RWPE2 (cell line): ENCODE measurements around the gene SLC2A8.
A peak's percentile ranks its signal among the peaks of the same experiment; 100 is the strongest.

Source experiments
- ATAC-seq: fragments of 200-7000 bp; cut with Tn5 transposase; 3 replicates; pipeline ENCODE4 v1.9.1; 2021; ENCODE audit warnings: low read depth
- DNase-seq: peaks from one replicate; pipeline ENCODE4 v3.0.0-alpha.2; 2020; ENCODE audit warnings: low spot score
- H3K27ac ChIP-seq: fragments of 450-650 bp; 2 replicates; pipeline ENCODE4 v1.5.1; 2017; ENCODE audit warnings: mild to moderate bottlenecking; ENCODE audit not compliant: poor library complexity, severe bottlenecking
- H3K27me3 ChIP-seq: fragments of 250-450 bp; sonication (Bioruptor Pico); 2 replicates; pipeline ENCODE4 v1.5.1; 2021; ENCODE audit warnings: mild to moderate bottlenecking, moderate library complexity; ENCODE audit not compliant: insufficient read depth, poor library complexity, severe bottlenecking
- H3K36me3 ChIP-seq: fragments of 250-450 bp; sonication (Bioruptor Pico); 2 replicates; pipeline ENCODE4 v1.5.1; 2020; ENCODE audit warnings: low read depth, mild to moderate bottlenecking, moderate library complexity
- H3K4me1 ChIP-seq: fragments of 250-450 bp; sonication (Bioruptor Pico); 2 replicates; pipeline ENCODE4 v1.5.1; 2021; ENCODE audit warnings: mild to moderate bottlenecking, moderate library complexity; ENCODE audit not compliant: insufficient read depth, poor library complexity, severe bottlenecking
- H3K4me3 ChIP-seq: fragments of 250-450 bp; sonication (Bioruptor Pico); 2 replicates; pipeline ENCODE4 v1.5.1; 2021; ENCODE audit warnings: mild to moderate bottlenecking, moderate library complexity; ENCODE audit not compliant: severe bottlenecking
- H3K9me3 ChIP-seq: fragments of 250-450 bp; sonication (Bioruptor Pico); 2 replicates; pipeline ENCODE4 v1.5.1; 2021; ENCODE audit warnings: mild to moderate bottlenecking, moderate library complexity; ENCODE audit not compliant: severe bottlenecking
- CTCF ChIP-seq: fragments of 450-650 bp; IDR thresholded peaks from one replicate; pipeline ENCODE4 v1.5.1; 2017; ENCODE audit warnings: mild to moderate bottlenecking, moderate library complexity; ENCODE audit not compliant: poor library complexity, severe bottlenecking

The SLC2A8 gene

GRCh38 chr9:127353882-127354281, 43.1 kb upstream of the SLC2A8 start:
- Histone ChIP-seq H3K36me3 (no peaks in the 10 kb centered on the region), H3K27me3 (no peaks in the 10 kb centered on the region), H3K9me3 (no peaks in the 10 kb centered on the region), H3K4me3 (no peak overlapping the region), H3K4me1 (no peaks in the 10 kb centered on the region), H3K27ac (no peak overlapping the region)
- ATAC-seq (no peak), DNase-seq (no peak)
- no peak for TF ChIP-seq CTCF

GRCh38 chr9:127356906-127357305, 40.1 kb upstream of the SLC2A8 start:
- H3K36me3 ChIP-seq = no peaks in the 10 kb centered on the region
- no peak for DNase-seq
- H3K27me3 ChIP-seq = no peaks in the 10 kb centered on the region
- no peaks in the 10 kb centered on the region for H3K9me3 ChIP-seq
- no peak for TF ChIP-seq CTCF
- no peak for ATAC-seq
- H3K27ac ChIP-seq = no peak overlapping the region
- H3K4me1 ChIP-seq = peaks cover 12% of the 10 kb centered on the region
- no peak overlapping the region for H3K4me3 ChIP-seq

GRCh38 chr9:127358023-127358535, 38.9 kb upstream of the SLC2A8 start:
- Histone ChIP-seq H3K4me1 (peaks cover 13% of the 10 kb centered on the region), H3K36me3 (no peaks in the 10 kb centered on the region), H3K4me3 (no peak overlapping the region), H3K27ac (no peak overlapping the region), H3K27me3 (no peaks in the 10 kb centered on the region), H3K9me3 (no peaks in the 10 kb centered on the region)
- no peak for TF ChIP-seq CTCF
- DNase-seq (no peak), ATAC-seq (no peak)

DNA sequence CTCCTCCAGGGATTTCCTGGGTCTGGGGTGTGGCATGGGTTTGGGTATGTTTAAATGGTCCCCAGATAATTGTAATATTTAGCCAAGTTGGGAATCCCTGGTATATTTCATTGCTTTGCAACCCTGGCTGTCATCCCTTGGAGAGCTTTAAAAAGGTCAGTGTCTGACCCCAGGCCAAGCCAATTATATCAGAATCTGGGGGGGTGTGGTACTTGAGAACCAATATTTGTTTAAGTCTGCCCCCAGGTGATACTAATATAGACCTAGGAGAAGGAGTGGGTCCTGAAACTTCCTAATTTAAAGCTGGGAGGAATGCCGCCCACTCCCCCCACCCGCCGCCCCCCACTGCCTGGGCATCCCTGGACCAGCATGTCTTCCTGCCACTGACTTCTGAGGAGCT, 38.2 kb upstream of the SLC2A8 start:
- H3K27ac ChIP-seq = no peak overlapping the region

GRCh38 chr9:127360250-127360649, 36.7 kb upstream of the SLC2A8 start:
- no peaks in the 10 kb centered on the region for H3K9me3 ChIP-seq
- H3K36me3 ChIP-seq = no peaks in the 10 kb centered on the region
- TF ChIP-seq CTCF = no peak
- no peak overlapping the region for H3K4me3 ChIP-seq
- no peaks in the 10 kb centered on the region for H3K27me3 ChIP-seq
- H3K4me1 ChIP-seq = peaks cover 13% of the 10 kb centered on the region
- no peak for DNase-seq
- no peak for ATAC-seq
- peak overlapping the region; percentile 73 for H3K27ac ChIP-seq

More for the DNA sequence above, 38.2 kb upstream of the SLC2A8 start:
- no peak for TF ChIP-seq CTCF
- DNase-seq = no peak
- H3K4me3 ChIP-seq = no peak overlapping the region
- no peak for ATAC-seq
- no peaks in the 10 kb centered on the region for H3K36me3 ChIP-seq
- no peaks in the 10 kb centered on the region for H3K9me3 ChIP-seq
- peaks cover 13% of the 10 kb centered on the region for H3K4me1 ChIP-seq
- H3K27me3 ChIP-seq = no peaks in the 10 kb centered on the region
